ENCODE data around the gene CTDP1. TPM values are rescaled to one million over a fixed set of nuclear protein-coding genes. Genes with fewer than 3 reads are reported as not detected.

The CTDP1 gene
- total RNA-seq, 1 experiment from 2014 or later = 24.9 TPM

GRCh38 chr18:79659733-79660132 lies 19.9 kb upstream of the CTDP1 start:
- ChIA-PET POLR2A (no interaction called here), RAD21 (ENCODE audit: low non-redundant PET in 1 of 2, low total read pairs in 2 of 2, uncharacterized antibody in 2 of 2, unreplicated experiment in 2 of 2) (no interaction called here), CTCF (no interaction called here)
- H3K4me2 ChIP-seq (ENCODE audit: low read length) = no peak overlapping the region
- DNase-seq (ENCODE audit: low read depth, low spot score) (no peak), ATAC-seq (no peak)
- no peaks in the 10 kb centered on the region for H3K4me1 ChIP-seq (ENCODE audit: control insufficient read depth in 1 of 2, insufficient read depth in 2 of 2, low read length in 2 of 2)
- peaks cover 9% of the 10 kb centered on the region; the same call in 1 of the 2 replicates for H3K27me3 ChIP-seq (ENCODE audit: insufficient read depth, low read length)
- H3K27ac ChIP-seq (ENCODE audit: low read depth, low read length) = no peak overlapping the region
- no peaks in the 10 kb centered on the region for H3K9me2 ChIP-seq (ENCODE audit: insufficient read depth)
- no peak overlapping the region for H3K4me3 ChIP-seq (replicated peaks in 1 of 2; ENCODE audit: low read depth in 1 of 2, low read length in 2 of 2)
- intact Hi-C loops (cut with micrococcal nuclease) = loop anchor here (10.0 kb wide), 1 partner anchor 65 kb away; no protein-coding TSS in a partner anchor
- no peak overlapping the region for H3K9ac ChIP-seq (ENCODE audit: low read length)
- TF ChIP-seq POLR2A (IDR thresholded peaks at IDR 0.05; ENCODE audit: borderline replicate concordance, extremely low read depth, insufficient read depth, insufficient read length) (no peak), JUND (IDR thresholded peaks at IDR 0.05) (no peak), ZFX (IDR thresholded peaks at IDR 0.05) (no peak), POLR2AphosphoS5 (IDR thresholded peaks at IDR 0.05; ENCODE audit: low read depth, low read length) (no peak), EZH2 (IDR thresholded peaks at IDR 0.05) (no peak)
- no peaks in the 10 kb centered on the region for H3K79me2 ChIP-seq (ENCODE audit: insufficient read depth, low read length)
- H4K20me1 ChIP-seq (ENCODE audit: insufficient read depth) = no peaks in the 10 kb centered on the region
- no peak overlapping the region for H2AFZ ChIP-seq (ENCODE audit: low read depth, low read length, poor library complexity, severe bottlenecking)
- no peaks in the 10 kb centered on the region for H3K36me3 ChIP-seq (ENCODE audit: control insufficient read depth in 1 of 2, insufficient read depth in 2 of 2, low read length in 2 of 2)
- BruUV-seq (replicated peaks) = no TSS peak
- H3K9me3 ChIP-seq (ENCODE audit: control insufficient read depth in 1 of 2, insufficient read depth in 1 of 2, low read depth in 1 of 2, low read length in 2 of 2) = no peaks in the 10 kb centered on the region

- ChIA-PET POLR2A (no interaction called here), CTCF (no interaction called here), RAD21 (ENCODE audit: low non-redundant PET in 1 of 2, low total read pairs in 2 of 2, uncharacterized antibody in 2 of 2, unreplicated experiment in 2 of 2) (no interaction called here)
- H3K4me1 ChIP-seq (ENCODE audit: control insufficient read depth in 1 of 2, insufficient read depth in 2 of 2, low read length in 2 of 2) = no peaks in the 10 kb centered on the region
- no peaks in the 10 kb centered on the region for H3K9me2 ChIP-seq (ENCODE audit: insufficient read depth)
- ATAC-seq (no peak), DNase-seq (ENCODE audit: low read depth, low spot score) (no peak)
- BruUV-seq (replicated peaks) = no TSS peak
- H3K9me3 ChIP-seq (ENCODE audit: control insufficient read depth in 1 of 2, insufficient read depth in 1 of 2, low read depth in 1 of 2, low read length in 2 of 2) = no peaks in the 10 kb centered on the region
- H3K36me3 ChIP-seq (ENCODE audit: control insufficient read depth in 1 of 2, insufficient read depth in 2 of 2, low read length in 2 of 2) = no peaks in the 10 kb centered on the region
- no peak overlapping the region for H3K4me2 ChIP-seq (ENCODE audit: low read length)
- intact Hi-C loops (cut with micrococcal nuclease) = loop anchor here (10.0 kb wide), 1 partner anchor 63 kb away; no protein-coding TSS in a partner anchor
- H3K27me3 ChIP-seq (ENCODE audit: insufficient read depth, low read length) = peaks cover 9% of the 10 kb centered on the region; the same call in 1 of the 2 replicates
- no peak overlapping the region for H3K27ac ChIP-seq (ENCODE audit: low read depth, low read length)
- H4K20me1 ChIP-seq (ENCODE audit: insufficient read depth) = no peaks in the 10 kb centered on the region
- H3K4me3 ChIP-seq (replicated peaks in 1 of 2; ENCODE audit: low read depth in 1 of 2, low read length in 2 of 2) = no peak overlapping the region
- H3K9ac ChIP-seq (ENCODE audit: low read length) = no peak overlapping the region
- H2AFZ ChIP-seq (ENCODE audit: low read depth, low read length, poor library complexity, severe bottlenecking) = no peak overlapping the region
- H3K79me2 ChIP-seq (ENCODE audit: insufficient read depth, low read length) = no peaks in the 10 kb centered on the region
- no peak for TF ChIP-seq RAD21 (IDR thresholded peaks at IDR 0.05; ENCODE audit: low read depth)
- TF ChIP-seq SRF (IDR thresholded peaks at IDR 0.05; ENCODE audit: low read depth) = no peak
- no peak for TF ChIP-seq POLR2A (IDR thresholded peaks at IDR 0.05; ENCODE audit: borderline replicate concordance, extremely low read depth, insufficient read depth, insufficient read length)
- no peak for TF ChIP-seq TCF7L2 (IDR thresholded peaks at IDR 0.05; ENCODE audit: borderline replicate concordance, extremely low read depth, insufficient read depth, insufficient read length)
- no peak for TF ChIP-seq REST (IDR thresholded peaks at IDR 0.05; ENCODE audit: low read depth)
- TF ChIP-seq MAX (IDR thresholded peaks at IDR 0.05) = no peak
- TF ChIP-seq SIN3A (IDR thresholded peaks at IDR 0.05; ENCODE audit: low read depth) = no peak
- TF ChIP-seq EGR1 (IDR thresholded peaks at IDR 0.05; ENCODE audit: low read depth) = no peak
- TF ChIP-seq CTCF (IDR thresholded peaks at IDR 0.05 in 2 of 3, conservative IDR thresholded peaks at IDR 0.05 in 1 of 3; ENCODE audit: borderline replicate concordance in 1 of 3, insufficient read depth in 1 of 3, low read depth in 2 of 3, low read length in 2 of 3) = no peak
- no peak for TF ChIP-seq EZH2phosphoT487 (IDR thresholded peaks at IDR 0.05; ENCODE audit: borderline replicate concordance)
- TF ChIP-seq CBX3 (IDR thresholded peaks at IDR 0.05; ENCODE audit: low read depth) = no peak
- no peak for TF ChIP-seq ELF1 (IDR thresholded peaks at IDR 0.05; ENCODE audit: borderline replicate concordance, low read depth)
- TF ChIP-seq JUND (IDR thresholded peaks at IDR 0.05) = no peak
- no peak for TF ChIP-seq ATF3 (IDR thresholded peaks at IDR 0.05)
- no peak for TF ChIP-seq SP1 (IDR thresholded peaks at IDR 0.05; ENCODE audit: low read depth)
Measured at GRCh38 chr18:79662034-79662433, 17.6 kb upstream of the CTDP1 start.
